Measurements from ENCODE around the gene ATXN3. TPM values are rescaled to one million over a fixed set of nuclear protein-coding genes. Genes with fewer than 3 reads are reported as not detected.

The ATXN3 gene
- total RNA-seq = 10 to 100 TPM; 31.5 to 32.1 TPM

GRCh38 chr14:92106143-92106926 is at the start of gene ATXN3:
TSS of gene ATXN3 (minus strand) at chr14:92106582. CDS start at chr14:92106552, 30 bp downstream.

DNA sequence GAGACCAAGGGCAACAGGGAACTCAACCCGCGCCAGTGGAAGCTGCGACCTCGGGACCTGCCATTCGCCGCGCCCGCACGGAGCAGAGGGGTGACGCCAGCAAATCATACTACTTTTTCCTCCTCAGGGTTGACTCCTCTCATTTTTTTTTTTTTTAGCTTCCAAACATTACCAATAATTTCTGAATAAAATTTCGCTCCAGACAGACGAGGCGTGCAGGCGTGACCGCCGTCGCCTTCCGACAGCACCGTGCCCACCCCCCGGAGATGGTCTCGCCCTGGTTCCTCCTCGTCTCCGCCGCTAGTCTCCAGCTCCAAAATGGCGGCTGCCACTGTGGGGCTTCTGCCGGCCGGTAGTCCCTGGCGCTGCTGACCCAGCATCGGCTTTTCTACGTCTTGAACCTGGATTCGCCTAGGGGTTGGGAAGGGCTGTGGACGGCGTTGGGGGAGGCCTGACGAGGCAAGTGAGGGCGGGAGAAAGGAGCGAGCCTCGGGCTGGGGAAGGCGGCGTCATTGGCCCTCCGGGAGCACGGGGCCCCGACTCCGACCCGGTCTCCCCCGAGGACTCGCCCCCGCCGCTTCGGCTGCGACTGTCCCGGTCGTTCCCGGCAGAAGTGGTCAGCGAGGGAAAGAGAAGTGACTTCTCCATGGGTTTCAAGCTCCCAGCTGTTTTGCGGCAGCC is 15.4 kb upstream of the ATXN3 start, which contains the start of the genes CPSF2 and NDUFB1:
TSS of gene CPSF2 (plus strand) at position 300 of the 681 bp plus-strand sequence. CDS start 9,016 bp downstream, outside the sequence.
TSS of gene NDUFB1 (minus strand) at position 37 of the 681 bp plus-strand sequence. CDS start 4,069 bp downstream, outside the sequence.

GRCh38 chr14:92039719-92040430 is 66.5 kb downstream of the ATXN3 start, which contains the start of gene TRIP11:
TSS of gene TRIP11 (minus strand) at chr14:92040059. CDS start at chr14:92039685, 374 bp downstream.

Other genes with a start within 250 kb of the ATXN3 start
- gene TC2N, start 239.0 kb downstream of the ATXN3 start, total RNA-seq = 100 to 1,000 TPM; 195 to 207 TPM
- gene FBLN5, start 158.9 kb downstream of the ATXN3 start, total RNA-seq = 1 to 10 TPM; 3.8 to 3.9 TPM
- gene TRIP11, start 66.5 kb downstream of the ATXN3 start, total RNA-seq = 10 to 100 TPM; 36.6 to 45.8 TPM
- gene NDUFB1, start 15.1 kb upstream of the ATXN3 start, total RNA-seq = 100 to 1,000 TPM; 140 to 152 TPM
- gene CPSF2, start 15.4 kb upstream of the ATXN3 start, total RNA-seq = 10 to 100 TPM; 71.5 to 73.6 TPM
- not detected for gene SLC24A4, start 216.6 kb upstream of the ATXN3 start, total RNA-seq

All from activated naive CD4-positive, alpha-beta T cell treated with anti-CD3 and anti-CD28 coated beads, Interleukin-2, amount 10 ng/mL, durations not matched to agents 5 hours and 36 hours (primary cell).